SK-N-SH (cell line): ENCODE results near the gene ADRM1. TPM values are rescaled to one million over a fixed set of nuclear protein-coding genes. Genes with fewer than 3 reads are reported as not detected.

Source experiments
- CTCF ChIA-PET: fragments of 300-600, 350-600 bp; formaldehyde crosslinking; extraction: SDS; loops from one replicate; lab custom pipeline; 2021; lab: Yijun Ruan, JAX
- POLR2A ChIA-PET: fragments of 350-600 bp; sonication (Branson Sonifier 250); formaldehyde crosslinking; extraction: SDS; loops from one replicate; lab custom pipeline; 2020; ENCODE audit warnings: antibody characterized with exemption, inconsistent platforms; lab: Yijun Ruan, JAX
- DNase-seq: peaks from one replicate; pipeline ENCODE4 v3.0.0; 2012
- H2AFZ ChIP-seq: fragments of 200-600 bp; sonication (generic); 2 replicates; pipeline ENCODE4 v1.8.1; 2016; ENCODE audit warnings: antibody characterized with exemption, mild to moderate bottlenecking, low read depth
- H3F3A ChIP-seq: fragments of 200-600 bp; sonication (generic); replicated peaks from 2 replicates; pipeline ENCODE3; 2016; ENCODE audit warnings: antibody characterized with exemption, mild to moderate bottlenecking; ENCODE audit not compliant: insufficient read depth
- H3K27ac ChIP-seq, 2 experiments: fragments of 200-500 bp in 1 of 2; fragments of 200-600 bp in 1 of 2; sonication (Bioruptor generic) in 1 of 2; sonication (generic), shearing (Covaris generic) in 1 of 2; 2 replicates each; pipeline versions ENCODE4 v1.5.1 to v1.6.1; 2014 to 2016; ENCODE audit warnings: low read depth in 2 of 2, inconsistent platforms in 1 of 2, low read length in 1 of 2, mild to moderate bottlenecking in 1 of 2, mixed read lengths in 1 of 2
- H3K27me3 ChIP-seq: fragments of 200-600 bp; sonication (generic), shearing (Covaris generic); 2 replicates; pipeline ENCODE4 v1.6.1; 2016; ENCODE audit warnings: mixed run types; ENCODE audit not compliant: insufficient read depth
- H3K36me3 ChIP-seq, 2 experiments: fragments of 200-500 bp in 1 of 2; fragments of 200-600 bp in 1 of 2; sonication (Bioruptor generic) in 1 of 2; sonication (generic) in 1 of 2; replicated peaks in 1 of 2; 2 replicates each; pipeline versions ENCODE3 to v1.5.1; 2014 to 2016; ENCODE audit warnings: low read length in 1 of 2, mild to moderate bottlenecking in 1 of 2; ENCODE audit not compliant: insufficient read depth in 2 of 2, control insufficient read depth in 1 of 2
- H3K4me1 ChIP-seq, 2 experiments: fragments of 200-500 bp in 1 of 2; fragments of 200-600 bp in 1 of 2; sonication (Bioruptor generic) in 1 of 2; sonication (generic), shearing (Covaris generic) in 1 of 2; 2 replicates each; pipeline versions ENCODE4 v1.5.1 to v1.6.1; 2014 to 2016; ENCODE audit warnings: low read depth in 1 of 2, low read length in 1 of 2, mixed run types in 1 of 2; ENCODE audit not compliant: insufficient read depth in 2 of 2, control insufficient read depth in 1 of 2
- H3K4me2 ChIP-seq: fragments of 200-600 bp; sonication (generic), shearing (Covaris generic); 2 replicates; pipeline ENCODE4 v1.6.1; 2017; ENCODE audit warnings: mixed run types
- H3K4me3 ChIP-seq, 2 experiments: fragments of 200-500 bp in 1 of 2; fragments of 200-600 bp in 1 of 2; sonication (Bioruptor generic) in 1 of 2; sonication (generic), shearing (Covaris generic) in 1 of 2; 2 replicates each; pipeline versions ENCODE4 v1.5.1 to v1.8.1; 2014 to 2016; ENCODE audit warnings: low read depth in 2 of 2, inconsistent platforms in 1 of 2, low read length in 1 of 2, mild to moderate bottlenecking in 1 of 2, mixed read lengths in 1 of 2, moderate library complexity in 1 of 2
- H3K79me2 ChIP-seq: fragments of 200-600 bp; sonication (generic); 2 replicates; pipeline ENCODE4 v1.8.1; 2017; ENCODE audit warnings: mild to moderate bottlenecking; ENCODE audit not compliant: insufficient read depth
- H3K9ac ChIP-seq: fragments of 200-600 bp; sonication (generic); 2 replicates; pipeline ENCODE4 v1.6.1; 2017; ENCODE audit warnings: mixed run types
- H3K9me2 ChIP-seq: fragments of 200-600 bp; sonication (generic); 2 replicates; pipeline ENCODE4 v1.6.1; 2017; ENCODE audit warnings: mixed run types
- H3K9me3 ChIP-seq: fragments of 200-600 bp; sonication (generic); 2 replicates; pipeline ENCODE4 v1.6.1; 2017; ENCODE audit warnings: mixed run types, mild to moderate bottlenecking, moderate library complexity
- H4K20me1 ChIP-seq: fragments of 200-600 bp; sonication (generic); 2 replicates; pipeline ENCODE4 v1.6.1; 2017; ENCODE audit warnings: mild to moderate bottlenecking, mixed run types; ENCODE audit not compliant: insufficient read depth
- CHD2 ChIP-seq: fragments of 150-350 bp; IDR thresholded peaks from 2 replicates; pipeline ENCODE4 v1.6.1; 2018; ENCODE audit warnings: low read length; ENCODE audit not compliant: partially characterized antibody
- ELF1 ChIP-seq: IDR thresholded peaks from 2 replicates; pipeline ENCODE4 v1.4.0; 2012
- EP300 ChIP-seq, 2 experiments: IDR thresholded peaks; 2 replicates each; pipeline versions ENCODE4 v1.4.0 to v1.6.1; 2012; ENCODE audit warnings: borderline replicate concordance in 1 of 2, low read depth in 1 of 2, low read length in 1 of 2
- EZH2phosphoT487 ChIP-seq: fragments of 200-600 bp; sonication (generic); IDR thresholded peaks from 2 replicates; pipeline ENCODE4 v1.6.1; 2017; ENCODE audit warnings: low read depth, mixed run types, mild to moderate bottlenecking, antibody characterized with exemption, moderate library complexity, borderline replicate concordance
- MAX ChIP-seq: IDR thresholded peaks from 2 replicates; pipeline ENCODE4 v1.4.0; 2012; ENCODE audit warnings: low read depth
- MEF2A ChIP-seq: IDR thresholded peaks from 2 replicates; pipeline ENCODE4 v1.4.0; 2012; ENCODE audit warnings: low read depth, borderline replicate concordance
- MXI1 ChIP-seq: IDR thresholded peaks from 2 replicates; pipeline ENCODE4 v1.6.1; 2012; ENCODE audit warnings: mild to moderate bottlenecking, low read depth, low read length, improper control_type of control experiment
- NFIC ChIP-seq: IDR thresholded peaks from 2 replicates; pipeline ENCODE4 v1.4.0; 2012; ENCODE audit warnings: borderline replicate concordance
- PBX3 ChIP-seq: IDR thresholded peaks from 2 replicates; pipeline ENCODE4; 2012
- POLR2AphosphoS5 ChIP-seq: IDR thresholded peaks from 2 replicates; pipeline ENCODE4 v1.6.1; 2012; ENCODE audit warnings: low read depth, low read length
- RAD21 ChIP-seq: IDR thresholded peaks from 2 replicates; pipeline ENCODE4 v1.6.1; 2012; ENCODE audit warnings: mild to moderate bottlenecking, low read length
- RCOR1 ChIP-seq: fragments of 150-350 bp; IDR thresholded peaks from 2 replicates; pipeline ENCODE4 v1.6.1; 2017; ENCODE audit warnings: antibody characterized with exemption, low read length
- RFX5 ChIP-seq: IDR thresholded peaks from 2 replicates; pipeline ENCODE4 v1.6.1; 2012; ENCODE audit warnings: mild to moderate bottlenecking, improper control_type of control experiment, low read length
- RXRA ChIP-seq: IDR thresholded peaks from 2 replicates; pipeline ENCODE4 v1.4.0; 2012; ENCODE audit warnings: low read depth, mild to moderate bottlenecking, borderline replicate concordance
- SIN3A ChIP-seq: IDR thresholded peaks from 2 replicates; pipeline ENCODE4 v1.6.1; 2012; ENCODE audit warnings: low read depth, mild to moderate bottlenecking, low read length, moderate library complexity, borderline replicate concordance
- SMC3 ChIP-seq: IDR thresholded peaks from 2 replicates; pipeline ENCODE4 v1.6.1; 2012; ENCODE audit warnings: low read depth, low read length, improper control_type of control experiment
- TCF12 ChIP-seq: IDR thresholded peaks from 2 replicates; pipeline ENCODE4 v1.4.0; 2012
- YY1 ChIP-seq: IDR thresholded peaks from 2 replicates; pipeline ENCODE4 v1.4.0; 2012; ENCODE audit warnings: low read depth, mild to moderate bottlenecking
- WGBS: methylation state at CpG from one replicate; pipeline ENCODE4 v1.1.6; 2017; ENCODE audit warnings: low lambda C conversion rate; 5-methylcytosine and 5-hydroxymethylcytosine counted together
- polyA plus RNA-seq, 3 experiments: library from polyadenylated mRNA; depleted of rRNA; stranded (reverse); fragments of >200 nt; gene quantifications; 2 replicates each; pipeline ENCODE4 v1.2.3, GENCODE V29; 2012

The ADRM1 gene
- polyA plus RNA-seq, 1 of the 3 experiments (the other 2 are of a cell fraction): 142 TPM

GRCh38 chr20:62332989-62333819 lies 30.4 kb downstream of the ADRM1 start:
- no peak overlapping the region for H3K4me3 ChIP-seq
- no peak overlapping the region for H3K27ac ChIP-seq
- H2AFZ ChIP-seq: no peak overlapping the region
- no peak overlapping the region for H3K9ac ChIP-seq
- no peaks in the 10 kb centered on the region for H3K9me3 ChIP-seq
- CTCF ChIA-PET: interaction anchor here (1.9 kb wide), 1 partner anchor 49 kb away, joined by 7 read pairs; no protein-coding TSS in a partner anchor
- no peaks in the 10 kb centered on the region for H3K79me2 ChIP-seq
- TF ChIP-seq MAX (no peak), MXI1 (no peak), SIN3A (no peak), EP300 (IDR thresholded peaks at IDR 0.05; ENCODE audit: borderline replicate concordance in 1 of 2, low read depth in 1 of 2, low read length in 1 of 2) (no peak), CHD2 (no peak), RCOR1 (no peak), RAD21 (no peak), YY1 (no peak), SMC3 (no peak), RXRA (no peak), NFIC (no peak), EZH2phosphoT487 (no peak), RFX5 (no peak), PBX3 (no peak)
- H3K27me3 ChIP-seq: no peaks in the 10 kb centered on the region
- no peaks in the 10 kb centered on the region for H3K9me2 ChIP-seq
- H4K20me1 ChIP-seq: no peaks in the 10 kb centered on the region
- POLR2A ChIA-PET: no interaction called here
- peaks cover 0 to 62% of the 10 kb centered on the region in 2 experiments for H3K36me3 ChIP-seq
- DNase-seq: no peak
- no peaks in the 10 kb centered on the region for H3F3A ChIP-seq
- no peaks in the 10 kb centered on the region for H3K4me1 ChIP-seq
- WGBS: 93% methylated on average over 9 of the region's 34 CpGs
- H3K4me2 ChIP-seq: no peak overlapping the region

GRCh38 chr20:62333820-62334595 lies 31.2 kb downstream of the ADRM1 start:
- Histone ChIP-seq H3K4me3 (no peak overlapping the region), H3K36me3 (peaks cover 0 to 57% of the 10 kb centered on the region in 2 experiments), H3K4me1 (no peaks in the 10 kb centered on the region), H3K9ac (no peak overlapping the region), H3K79me2 (no peaks in the 10 kb centered on the region), H3K9me2 (no peaks in the 10 kb centered on the region)
- 95% methylated on average over 17 of the region's 37 CpGs for WGBS
- POLR2A ChIA-PET: no interaction called here
- TF ChIP-seq TCF12: no peak
- no peak for TF ChIP-seq EP300 (IDR thresholded peaks at IDR 0.05; ENCODE audit: borderline replicate concordance in 1 of 2, low read depth in 1 of 2, low read length in 1 of 2)
- no peak for TF ChIP-seq ELF1
- no peak for TF ChIP-seq YY1
- TF ChIP-seq EZH2phosphoT487: no peak
- no peak for TF ChIP-seq CHD2
- no peak for TF ChIP-seq RAD21
- no peak for TF ChIP-seq RXRA
- TF ChIP-seq MAX: no peak
- TF ChIP-seq SIN3A: no peak
- no peak for TF ChIP-seq MEF2A
- TF ChIP-seq POLR2AphosphoS5: no peak
- TF ChIP-seq, all 33 proteins: peak for 0
- H2AFZ ChIP-seq: no peak overlapping the region
- H4K20me1 ChIP-seq: no peaks in the 10 kb centered on the region
- no peak overlapping the region for H3K27ac ChIP-seq
- no peak for DNase-seq
- H3F3A ChIP-seq: no peaks in the 10 kb centered on the region
- H3K4me2 ChIP-seq: no peak overlapping the region
- no peaks in the 10 kb centered on the region for H3K27me3 ChIP-seq
- CTCF ChIA-PET: interaction anchor here (1.9 kb wide), 1 partner anchor 49 kb away, joined by 7 read pairs; no protein-coding TSS in a partner anchor
- H3K9me3 ChIP-seq: no peaks in the 10 kb centered on the region
